Activated T-helper 1 cell treated with anti-CD3 and anti-CD28 coated beads, Interleukin-2, amount 50 U/mL, for 16 hours (primary cell): ENCODE results near the gene LCLAT1.

Source experiments
- DNase-seq, 2 donors: peaks; one replicate each; pipeline ENCODE4 v3.0.0-alpha.2; 2020; ENCODE audit warnings: low read depth in 1 of 2, low spot score in 1 of 2

Gene LCLAT1

DNA sequence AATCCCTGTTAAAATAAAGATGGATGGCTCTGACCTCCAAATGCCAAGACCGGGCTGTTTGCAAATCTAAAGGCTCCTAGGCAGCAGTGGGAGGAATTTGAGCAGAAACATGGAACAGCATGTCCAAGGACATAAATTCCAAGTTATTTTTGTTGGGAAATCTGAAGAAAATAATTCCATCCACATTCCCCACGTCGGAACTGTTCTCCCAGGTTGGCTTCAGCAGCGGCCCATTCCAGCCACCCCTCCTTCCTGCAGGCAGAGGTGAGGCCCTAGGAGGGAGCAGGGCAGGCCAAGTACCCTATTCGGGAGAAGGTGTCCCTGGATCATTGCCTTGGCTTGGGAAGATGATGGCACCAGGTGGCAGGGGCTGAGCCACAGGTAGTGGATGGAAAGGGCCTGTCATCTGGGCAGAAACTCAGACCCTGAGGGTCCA lies 243.1 kb downstream of the LCLAT1 start:
- DNase-seq, result no peak

DNA sequence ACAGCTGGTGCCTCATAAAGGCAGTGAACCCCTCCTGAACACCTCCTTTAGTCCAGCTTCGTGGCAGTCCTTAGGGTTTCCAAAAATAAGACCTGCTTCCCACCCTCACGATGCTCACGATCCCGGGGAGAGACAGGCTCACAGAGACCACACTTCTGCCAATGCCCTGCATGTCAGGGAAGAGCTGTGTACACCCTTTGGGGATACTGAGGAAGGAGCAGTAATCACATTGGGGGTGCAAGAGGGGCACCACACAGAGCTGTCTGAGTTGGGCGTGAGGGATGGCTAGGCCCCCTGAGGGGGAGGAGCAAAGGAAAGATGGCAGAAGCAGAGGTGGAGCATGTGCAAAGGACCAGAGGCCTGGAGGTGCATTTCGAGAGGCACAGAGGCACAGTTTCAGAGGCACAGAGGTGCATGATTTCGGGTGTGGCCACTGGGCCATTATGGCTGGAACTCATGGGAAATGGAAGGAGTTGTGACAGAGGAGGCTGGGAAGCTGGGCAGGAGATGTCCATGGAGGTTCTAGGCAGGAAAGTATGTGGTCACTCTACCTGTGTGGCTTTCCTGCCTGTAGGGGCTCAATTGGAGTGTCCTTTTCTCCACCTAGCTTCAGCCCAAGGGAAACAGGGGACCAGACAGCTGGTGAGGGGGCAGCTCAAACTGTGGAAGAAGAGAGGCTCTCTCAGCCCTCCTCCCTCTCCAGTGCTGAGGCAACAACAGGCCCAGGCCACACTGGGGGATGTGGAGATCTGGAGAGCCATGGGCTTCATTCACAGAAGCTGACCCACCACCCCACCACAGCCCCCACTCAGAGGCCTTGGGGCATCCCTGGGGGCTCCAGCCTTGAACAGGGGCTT lies 244.3 kb downstream of the LCLAT1 start:
- DNase-seq, result no peak

DNA sequence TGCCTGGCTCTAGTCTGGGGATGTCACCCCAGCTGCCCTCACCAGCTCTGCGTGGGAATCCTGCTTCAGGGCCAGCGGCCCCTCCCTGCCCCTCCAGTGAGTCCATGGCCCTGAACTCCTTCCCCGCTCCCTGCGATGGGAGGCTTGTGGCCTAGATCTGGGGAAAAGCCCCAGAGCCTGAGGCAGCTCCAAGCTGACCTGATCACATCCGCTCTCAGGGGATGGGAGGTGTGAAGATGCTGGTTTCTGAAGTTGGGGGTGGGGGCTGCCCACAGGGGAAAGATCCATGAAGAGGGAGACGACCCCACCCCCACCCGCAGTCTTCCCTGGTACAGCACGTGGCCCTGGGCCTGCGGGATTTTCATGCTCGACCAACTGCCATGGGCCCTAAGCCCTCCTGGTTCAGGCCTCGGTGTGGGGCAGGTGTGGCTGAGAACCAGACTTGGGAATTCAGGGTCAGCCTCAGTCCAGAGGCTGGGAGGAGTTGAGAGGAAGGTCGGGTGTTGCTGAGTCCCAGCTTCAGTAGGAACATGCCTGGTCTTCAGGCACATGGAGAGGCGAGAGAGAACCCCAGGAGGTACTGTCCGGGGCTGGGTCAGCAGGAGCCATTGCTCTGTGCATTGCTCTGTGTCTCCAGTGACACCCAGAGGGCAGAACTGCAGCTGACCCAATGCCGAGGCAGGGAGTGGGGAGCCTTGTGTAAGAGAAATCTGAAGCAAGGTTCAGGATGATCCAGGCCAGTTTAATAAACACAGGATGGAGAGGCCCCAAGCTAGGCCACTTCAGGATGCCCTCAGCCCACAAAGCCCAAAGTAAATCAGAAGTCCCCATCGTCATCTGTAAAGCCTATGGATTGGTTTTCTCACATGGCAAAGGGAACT lies 245.1 kb downstream of the LCLAT1 start:
- no peak for DNase-seq

DNA sequence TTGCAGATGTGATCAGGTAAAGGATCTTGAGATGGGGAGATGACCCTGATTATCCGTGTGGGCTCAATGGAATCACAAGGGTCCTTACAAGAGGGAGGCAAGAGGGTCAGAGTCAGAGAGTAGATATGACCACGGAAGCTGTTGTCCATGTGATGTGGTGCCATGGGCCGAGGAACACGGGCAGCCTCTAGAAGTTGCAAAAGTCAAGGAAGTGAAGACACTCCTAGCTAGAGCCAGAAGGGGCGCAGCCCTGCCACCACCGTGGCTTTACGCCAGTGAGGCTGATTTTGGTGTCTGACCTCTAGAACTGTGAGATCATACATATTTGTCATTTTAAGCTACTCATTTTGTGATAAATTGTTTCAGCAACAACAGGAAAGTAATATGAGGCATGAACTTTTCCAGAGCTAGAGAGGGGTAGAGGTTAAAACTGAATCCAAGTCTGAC lies 245.8 kb downstream of the LCLAT1 start:
- DNase-seq, result no peak
